OCI-LY7 (cell line): ENCODE data around the gene GPR82. TPM values are rescaled to one million over a fixed set of nuclear protein-coding genes. Genes with fewer than 3 reads are reported as not detected.

Experiments used
- BruUV-seq: library from RNA; stranded (reverse); fragments of 400-500 nt; replicated peaks from 2 replicates; lab custom pipeline; 2021; lab: Mats Ljungman, UMichigan
- CTCF ChIA-PET: fragments of 300-600 bp; sonication (Branson Sonifier 250); formaldehyde crosslinking; loops from one replicate; lab custom pipeline; 2022; ENCODE audit warnings: antibody characterized with exemption; ENCODE audit not compliant: unreplicated experiment; lab: Charles Lee
- POLR2A ChIA-PET: fragments of 300-600 bp; sonication (Branson Sonifier 250); formaldehyde crosslinking; loops from one replicate; lab custom pipeline; 2022; ENCODE audit warnings: antibody characterized with exemption; lab: Charles Lee
- DNase-seq: peaks from one replicate; pipeline ENCODE4 v3.0.0-alpha.2; 2015; ENCODE audit warnings: low spot score
- H2AFZ ChIP-seq: fragments of 200-600 bp; sonication (generic), shearing (Covaris generic); 2 replicates; pipeline ENCODE4 v1.6.1; 2014; ENCODE audit warnings: mild to moderate bottlenecking, antibody characterized with exemption, low read length, moderate library complexity
- H3K27ac ChIP-seq: fragments of 200-600 bp; sonication (generic); 2 replicates; pipeline ENCODE4 v1.5.1; 2014; ENCODE audit warnings: mixed run types, low read depth, mild to moderate bottlenecking, moderate library complexity, low read length, inconsistent platforms; ENCODE audit not compliant: poor library complexity, severe bottlenecking
- H3K36me3 ChIP-seq: fragments of 200-600 bp; sonication (generic); 2 replicates; pipeline ENCODE4 v1.6.1; 2014; ENCODE audit warnings: mild to moderate bottlenecking, antibody characterized with exemption, low read length, moderate library complexity, mixed read lengths; ENCODE audit not compliant: insufficient read depth
- H3K4me1 ChIP-seq: fragments of 200-600 bp; sonication (generic); 2 replicates; pipeline ENCODE4 v1.5.1; 2014; ENCODE audit warnings: mild to moderate bottlenecking, low read length; ENCODE audit not compliant: insufficient read depth, poor library complexity, severe bottlenecking
- H3K4me2 ChIP-seq: fragments of 200-600 bp; sonication (generic); 2 replicates; pipeline ENCODE4 v1.6.1; 2014; ENCODE audit warnings: mild to moderate bottlenecking, low read length
- H3K4me3 ChIP-seq: fragments of 200-600 bp; sonication (generic); 2 replicates; pipeline ENCODE4 v1.5.1; 2014; ENCODE audit warnings: mild to moderate bottlenecking, low read depth, low read length; ENCODE audit not compliant: poor library complexity, severe bottlenecking
- H3K79me2 ChIP-seq: fragments of 200-600 bp; sonication (generic); 2 replicates; pipeline ENCODE4 v1.6.1; 2016; ENCODE audit warnings: low read depth, mild to moderate bottlenecking, low read length, moderate library complexity, mixed read lengths; ENCODE audit not compliant: insufficient read depth
- H3K9me2 ChIP-seq: fragments of 200-600 bp; sonication (generic); 2 replicates; pipeline ENCODE4 v1.6.1; 2016; ENCODE audit warnings: mild to moderate bottlenecking, low read length, mixed read lengths; ENCODE audit not compliant: insufficient read depth
- H3K9me3 ChIP-seq: fragments of 200-600 bp; sonication (generic); 2 replicates; pipeline ENCODE4 v1.6.1; 2014; ENCODE audit warnings: mild to moderate bottlenecking, mixed run types, low read length, mixed read lengths
- H4K20me1 ChIP-seq: fragments of 200-600 bp; sonication (generic); 2 replicates; pipeline ENCODE4 v1.6.1; 2014; ENCODE audit warnings: mild to moderate bottlenecking, antibody characterized with exemption, low read length, moderate library complexity, mixed read lengths; ENCODE audit not compliant: insufficient read depth
- EZH2phosphoT487 ChIP-seq: fragments of 200-600 bp; sonication (generic); IDR thresholded peaks from 2 replicates; pipeline ENCODE4 v1.6.1; 2018; ENCODE audit warnings: low read depth, borderline replicate concordance, mild to moderate bottlenecking, mixed run types, antibody characterized with exemption, low read length, moderate library complexity, mixed read lengths
- intact Hi-C: fragments of 100-400 bp; cut with micrococcal nuclease; formaldehyde crosslinking; loops from one replicate; pipeline ENCODE4 v1.10.0; 2022; ENCODE audit not compliant: unreplicated experiment
- total RNA-seq, 2 experiments: library from RNA; depleted of rRNA in 1 of 2; stranded (reverse); fragments of >200 nt in 1 of 2; shearing (Covaris generic) in 1 of 2; gene quantifications; 2 replicates each; pipeline ENCODE4 v1.2.3, GENCODE V29; 2014 to 2022
- TF ChIP-seq, protein P1 (sequence below): fragments of 200-600 bp; sonication (generic); conservative IDR thresholded peaks from 2 replicates; pipeline ENCODE4 v1.5.1; 2014; ENCODE audit warnings: mild to moderate bottlenecking, antibody characterized with exemption, low read length, moderate library complexity, mixed read lengths

Gene GPR82
- total RNA-seq, 2 experiments from 2014 or later: 0.53 TPM; not detected in 1

DNA sequence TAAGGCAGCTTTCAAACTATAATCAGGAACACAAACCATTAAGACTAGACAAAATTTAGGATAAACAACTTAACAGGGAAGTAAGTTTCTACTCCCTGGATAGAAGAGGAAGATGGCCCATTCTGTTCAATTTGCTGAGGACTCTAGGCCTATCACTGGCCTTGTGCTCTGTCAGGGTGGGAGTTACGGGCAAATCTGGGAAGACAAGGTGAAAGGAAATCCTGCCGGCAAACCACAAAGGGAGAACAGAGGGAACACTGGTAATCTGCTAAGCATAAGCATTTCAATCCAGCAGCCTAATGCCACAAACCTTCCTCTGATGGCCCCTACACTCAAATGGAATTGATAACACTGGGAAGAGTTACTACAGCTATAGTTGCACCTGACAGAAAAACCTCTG, 8.3 kb downstream of the GPR82 start:
- no TSS peak for BruUV-seq

DNA sequence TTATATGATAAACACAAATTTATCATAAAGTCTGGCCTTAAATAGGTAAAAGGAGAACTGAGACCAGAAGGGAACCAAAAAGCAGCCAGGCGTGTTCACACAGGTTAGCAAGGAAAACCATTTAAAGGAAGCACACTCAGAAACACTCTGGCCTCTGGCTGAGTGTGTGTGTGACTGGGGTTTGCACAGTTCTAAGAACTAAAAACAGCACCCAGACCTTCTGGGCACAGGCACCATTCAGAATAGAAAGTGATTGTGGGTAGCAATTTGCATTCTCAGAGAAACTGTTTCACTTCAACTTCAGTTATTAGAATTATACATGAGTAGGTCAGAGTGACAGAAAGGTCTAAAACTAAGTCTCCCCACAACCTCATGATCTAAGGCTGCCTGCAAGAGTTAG, 10.0 kb downstream of the GPR82 start:
- POLR2A ChIA-PET: no interaction called here
- Histone ChIP-seq H2AFZ (no peak overlapping the region), H3K4me3 (peak overlapping the region; percentile 56), H4K20me1 (no peaks in the 10 kb centered on the region), H3K9me3 (no peaks in the 10 kb centered on the region), H3K36me3 (no peaks in the 10 kb centered on the region), H3K4me1 (peaks cover 66% of the 10 kb centered on the region), H3K4me2 (peak overlapping the region; percentile 77), H3K79me2 (no peaks in the 10 kb centered on the region), H3K27ac (peak overlapping the region; percentile 99), H3K9me2 (no peaks in the 10 kb centered on the region)
- intact Hi-C loops: loop anchor here (1.0 to 5.0 kb wide), 3 partner anchors 176 to 402 kb away; partner anchors contain the start of gene DDX3X
- BruUV-seq: no TSS peak
- TF ChIP-seq EZH2phosphoT487: no peak
- TF ChIP-seq, protein P1, sequence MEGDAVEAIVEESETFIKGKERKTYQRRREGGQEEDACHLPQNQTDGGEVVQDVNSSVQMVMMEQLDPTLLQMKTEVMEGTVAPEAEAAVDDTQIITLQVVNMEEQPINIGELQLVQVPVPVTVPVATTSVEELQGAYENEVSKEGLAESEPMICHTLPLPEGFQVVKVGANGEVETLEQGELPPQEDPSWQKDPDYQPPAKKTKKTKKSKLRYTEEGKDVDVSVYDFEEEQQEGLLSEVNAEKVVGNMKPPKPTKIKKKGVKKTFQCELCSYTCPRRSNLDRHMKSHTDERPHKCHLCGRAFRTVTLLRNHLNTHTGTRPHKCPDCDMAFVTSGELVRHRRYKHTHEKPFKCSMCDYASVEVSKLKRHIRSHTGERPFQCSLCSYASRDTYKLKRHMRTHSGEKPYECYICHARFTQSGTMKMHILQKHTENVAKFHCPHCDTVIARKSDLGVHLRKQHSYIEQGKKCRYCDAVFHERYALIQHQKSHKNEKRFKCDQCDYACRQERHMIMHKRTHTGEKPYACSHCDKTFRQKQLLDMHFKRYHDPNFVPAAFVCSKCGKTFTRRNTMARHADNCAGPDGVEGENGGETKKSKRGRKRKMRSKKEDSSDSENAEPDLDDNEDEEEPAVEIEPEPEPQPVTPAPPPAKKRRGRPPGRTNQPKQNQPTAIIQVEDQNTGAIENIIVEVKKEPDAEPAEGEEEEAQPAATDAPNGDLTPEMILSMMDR: no peak
- peak; percentile 90 for DNase-seq
- CTCF ChIA-PET: no interaction called here

More for the DNA sequence above, 8.3 kb downstream of the GPR82 start:
- Histone ChIP-seq H3K4me2 (peak overlapping the region; percentile 40), H3K27ac (peak overlapping the region; percentile 54), H3K9me3 (no peaks in the 10 kb centered on the region), H3K4me1 (peaks cover 62% of the 10 kb centered on the region), H3K4me3 (no peak overlapping the region), H2AFZ (no peak overlapping the region), H3K36me3 (no peaks in the 10 kb centered on the region; the same call in 1 of the 2 replicates), H3K79me2 (no peaks in the 10 kb centered on the region), H4K20me1 (no peaks in the 10 kb centered on the region), H3K9me2 (no peaks in the 10 kb centered on the region)
- ChIA-PET POLR2A (interaction anchor here (1.3 kb wide), 1 partner anchor 26 kb away, joined by 9 read pairs; no protein-coding TSS in a partner anchor), CTCF (no interaction called here)
- intact Hi-C loops: loop anchor here (5.0 kb wide), 1 partner anchor 400 kb away; the partner anchor contains the start of gene DDX3X
- DNase-seq: no peak
- TF ChIP-seq, protein P1: no peak
- no peak for TF ChIP-seq EZH2phosphoT487

DNA sequence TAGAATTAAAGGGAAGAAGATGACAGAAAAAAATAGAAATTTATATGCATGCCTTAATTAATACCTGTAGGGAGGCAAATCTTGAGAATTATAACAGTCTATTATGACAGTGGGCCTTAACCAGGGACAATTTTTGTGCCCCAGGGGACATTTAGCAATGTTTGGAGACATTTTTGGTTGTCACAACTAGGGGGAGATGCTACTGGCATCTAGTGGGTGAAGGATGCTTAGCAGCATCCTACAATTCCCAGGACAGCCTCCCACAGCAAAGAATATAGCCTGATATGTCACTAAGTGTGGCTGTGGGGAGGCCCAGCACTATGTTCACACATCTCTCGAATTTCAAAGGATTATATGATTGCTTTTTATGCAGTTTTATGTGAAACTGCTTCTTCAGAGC, 10.5 kb downstream of the GPR82 start:
- BruUV-seq: no TSS peak
- intact Hi-C loops: loop anchor here (1.0 to 5.0 kb wide), 3 partner anchors 176 to 402 kb away; partner anchors contain the start of gene DDX3X
- ChIA-PET CTCF (no interaction called here), POLR2A (no interaction called here)
- no peaks in the 10 kb centered on the region for H3K36me3 ChIP-seq
- no peak overlapping the region for H2AFZ ChIP-seq
- H3K27ac ChIP-seq: peak overlapping the region; percentile 99
- TF ChIP-seq, protein P1: peak; percentile 75
- TF ChIP-seq EZH2phosphoT487: no peak
- peaks cover 68% of the 10 kb centered on the region for H3K4me1 ChIP-seq
- no peaks in the 10 kb centered on the region for H3K9me2 ChIP-seq
- H4K20me1 ChIP-seq: no peaks in the 10 kb centered on the region
- H3K4me3 ChIP-seq: peak overlapping the region; percentile 56
- no peaks in the 10 kb centered on the region for H3K79me2 ChIP-seq
- DNase-seq: peak; percentile 56
- H3K9me3 ChIP-seq: no peaks in the 10 kb centered on the region
- peak overlapping the region; percentile 77 for H3K4me2 ChIP-seq
